ENCODE measurements around the gene LRRC10B. TPM values are rescaled to one million over a fixed set of nuclear protein-coding genes. Genes with fewer than 3 reads are reported as not detected.

The LRRC10B gene
- total RNA-seq, 2 experiments from 2014 or later, result not detected

DNA sequence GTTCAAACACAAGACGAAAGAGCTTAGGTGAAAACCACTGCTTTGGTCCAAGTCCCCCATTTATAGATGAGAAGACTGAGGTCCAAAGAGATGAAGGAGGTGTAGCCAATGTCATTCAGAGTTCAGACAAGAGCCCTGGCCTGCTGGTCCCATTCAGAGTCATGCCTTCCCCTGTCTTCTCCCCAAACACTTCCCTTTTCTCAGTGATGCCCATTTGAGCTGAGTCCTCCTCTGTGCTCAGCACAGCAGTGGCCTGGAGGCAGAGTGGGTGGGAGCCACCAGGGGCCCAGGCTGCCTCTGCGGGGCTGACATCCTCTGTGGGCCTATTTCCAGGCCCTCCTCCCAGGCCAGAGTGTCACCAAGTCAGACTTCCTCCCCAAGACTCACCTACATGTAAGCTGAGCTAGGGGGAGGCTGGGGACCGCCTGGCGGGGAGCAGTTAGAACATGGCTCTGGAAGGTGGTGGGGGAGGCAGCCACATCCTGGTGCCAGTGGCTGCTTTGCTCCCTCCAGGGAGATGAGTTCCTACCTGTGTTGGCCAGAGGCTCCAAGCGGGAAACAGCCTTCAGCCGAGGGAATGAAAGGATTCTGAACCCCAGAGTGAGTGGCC is 22.4 kb upstream of the LRRC10B start:
- H3K27ac ChIP-seq (ENCODE audit: low read depth in 1 of 2, low read length in 2 of 2), result no peak overlapping the region
- no peaks in the 10 kb centered on the region for H3K9me3 ChIP-seq (ENCODE audit: control insufficient read depth in 1 of 2, insufficient read depth in 1 of 2, low read length in 2 of 2)
- no peaks in the 10 kb centered on the region for H3K4me1 Mint-ChIP-seq (ENCODE audit: low read depth)
- ChIA-PET CTCF (no interaction called here), POLR2A (no interaction called here)
- no peak overlapping the region for H3K4me3 Mint-ChIP-seq
- H3K36me3 Mint-ChIP-seq (ENCODE audit: low read depth), result peaks cover 5% of the 10 kb centered on the region
- no peak overlapping the region for H3K4me3 ChIP-seq (ENCODE audit: low read length)
- no peaks in the 10 kb centered on the region for H3K4me1 ChIP-seq (ENCODE audit: insufficient read depth, low read length)
- H3K27me3 ChIP-seq (ENCODE audit: control insufficient read depth in 1 of 2, insufficient read depth in 2 of 2, low read length in 2 of 2), result peaks cover 0 to 2% of the 10 kb centered on the region in 2 experiments
- no peaks in the 10 kb centered on the region for H3K36me3 ChIP-seq (ENCODE audit: insufficient read depth, low read length)
- DNase-seq, result no peak
- H3K27ac Mint-ChIP-seq, result no peak overlapping the region
- intact Hi-C loops (cut with DNase I, micrococcal nuclease), result no loop called here
- ATAC-seq (ENCODE audit: poor library complexity), result no peak
- no peak for TF ChIP-seq CTCF (IDR thresholded peaks at IDR 0.05)
- no peaks in the 10 kb centered on the region for H3K27me3 Mint-ChIP-seq
- H3K9me3 Mint-ChIP-seq, result no peaks in the 10 kb centered on the region

- Mint-ChIP-seq H3K27me3 (no peaks in the 10 kb centered on the region), H3K36me3 (ENCODE audit: low read depth) (peaks cover 5% of the 10 kb centered on the region), H3K4me3 (no peak overlapping the region), H3K9me3 (no peaks in the 10 kb centered on the region), H3K27ac (no peak overlapping the region), H3K4me1 (ENCODE audit: low read depth) (no peaks in the 10 kb centered on the region)
- Histone ChIP-seq H3K4me1 (ENCODE audit: insufficient read depth, low read length) (no peaks in the 10 kb centered on the region), H3K9me3 (ENCODE audit: control insufficient read depth in 1 of 2, insufficient read depth in 1 of 2, low read length in 2 of 2) (no peaks in the 10 kb centered on the region), H3K4me3 (ENCODE audit: low read length) (no peak overlapping the region), H3K27me3 (ENCODE audit: control insufficient read depth in 1 of 2, insufficient read depth in 2 of 2, low read length in 2 of 2) (peaks cover 0 to 2% of the 10 kb centered on the region in 2 experiments), H3K36me3 (ENCODE audit: insufficient read depth, low read length) (no peaks in the 10 kb centered on the region), H3K27ac (ENCODE audit: low read depth in 1 of 2, low read length in 2 of 2) (no peak overlapping the region)
- DNase-seq (no peak), ATAC-seq (ENCODE audit: poor library complexity) (no peak)
- TF ChIP-seq CTCF (IDR thresholded peaks at IDR 0.05), result no peak
- ChIA-PET CTCF (no interaction called here), POLR2A (no interaction called here)
- intact Hi-C loops (cut with DNase I, micrococcal nuclease), result no loop called here
Measured at GRCh38 chr11:61486779-61487178, 21.8 kb upstream of the LRRC10B start.

- CTCF ChIA-PET, result no interaction called here
- Histone ChIP-seq H3K9me3 (ENCODE audit: control insufficient read depth in 1 of 2, insufficient read depth in 1 of 2, low read length in 2 of 2) (no peaks in the 10 kb centered on the region), H3K27ac (ENCODE audit: low read depth in 1 of 2, low read length in 2 of 2) (no peak overlapping the region), H3K27me3 (ENCODE audit: control insufficient read depth in 1 of 2, insufficient read depth in 2 of 2, low read length in 2 of 2) (peaks cover 0 to 2% of the 10 kb centered on the region in 2 experiments), H3K4me1 (ENCODE audit: insufficient read depth, low read length) (no peaks in the 10 kb centered on the region), H3K4me3 (ENCODE audit: low read length) (no peak overlapping the region), H3K36me3 (ENCODE audit: insufficient read depth, low read length) (no peaks in the 10 kb centered on the region)
- Mint-ChIP-seq H3K4me1 (ENCODE audit: low read depth) (no peaks in the 10 kb centered on the region), H3K36me3 (ENCODE audit: low read depth) (peaks cover 5% of the 10 kb centered on the region), H3K9me3 (no peaks in the 10 kb centered on the region), H3K27ac (no peak overlapping the region), H3K4me3 (no peak overlapping the region), H3K27me3 (no peaks in the 10 kb centered on the region)
- intact Hi-C loops (cut with DNase I, micrococcal nuclease), result no loop called here
- POLR2A ChIA-PET, result no interaction called here
- ATAC-seq (ENCODE audit: poor library complexity) (no peak), DNase-seq (no peak)
- no peak for TF ChIP-seq CTCF (IDR thresholded peaks at IDR 0.05)
Measured at GRCh38 chr11:61487342-61488025, 21.1 kb upstream of the LRRC10B start.

All from CD4-positive, alpha-beta T cell (primary cell).